Esophagus squamous epithelium (tissue), 5 donors: ENCODE measurements around the gene RAB1B. TPM values are rescaled to one million over a fixed set of nuclear protein-coding genes. Genes with fewer than 3 reads are reported as not detected.

Source experiments
- DNase-seq: peaks from one replicate; lab custom pipeline; 2025; lab: John Stamatoyannopoulos, UW
- H3K27ac ChIP-seq, 4 donors: fragments of 200-600 bp; sonication (generic); one replicate each; pipeline ENCODE4 v1.5.1; 2016 to 2019; ENCODE audit warnings: mild to moderate bottlenecking in 1 of 4
- H3K27me3 ChIP-seq, 4 donors: fragments of 200-600 bp; sonication (generic); 1 replicate in 3 of 4; 2 replicates in 1 of 4; pipeline versions ENCODE4 v1.5.1 to v1.6.0; 2017 to 2021; ENCODE audit warnings: antibody characterized with exemption in 1 of 4
- H3K36me3 ChIP-seq, 3 donors: fragments of 200-600 bp; sonication (generic); one replicate each; pipeline ENCODE4 v1.5.1; 2016 to 2019
- H3K4me1 ChIP-seq, 3 donors: fragments of 200-600 bp; sonication (generic); one replicate each; pipeline ENCODE4 v1.5.1; 2017 to 2019
- H3K4me3 ChIP-seq, 4 donors: fragments of 200-600 bp; sonication (generic); 1 replicate in 3 of 4; 2 replicates in 1 of 4; pipeline ENCODE4 v1.5.1; 2016 to 2019; ENCODE audit warnings: mild to moderate bottlenecking in 2 of 4, moderate library complexity in 1 of 4
- H3K9me3 ChIP-seq, 3 donors: fragments of 200-600 bp; sonication (generic); one replicate each; pipeline ENCODE4 v1.5.1; 2016 to 2019
- CTCF ChIP-seq, 6 experiments: fragments of 450-650 bp in 4 of 6; fragments of 200-600 bp in 2 of 6; sonication (generic) in 2 of 6; IDR thresholded peaks; one replicate each; pipeline ENCODE4 v1.5.1; 2016 to 2019; ENCODE audit warnings: antibody characterized with exemption in 6 of 6, mild to moderate bottlenecking in 4 of 6, moderate library complexity in 4 of 6
- POLR2A ChIP-seq, 4 donors: fragments of 450-650 bp; IDR thresholded peaks; one replicate each; pipeline ENCODE4 v1.6.1; 2017; ENCODE audit warnings: antibody characterized with exemption in 4 of 4, mild to moderate bottlenecking in 4 of 4, moderate library complexity in 3 of 4
- whole genome bisulfite sequencing, 2 donors: methylation state at CpG; one replicate each; pipeline ENCODE4 v1.1.5; 2018; 5-methylcytosine and 5-hydroxymethylcytosine counted together
- intact Hi-C: fragments of 100-400 bp; cut with DNase I; formaldehyde crosslinking; loops from one replicate; pipeline ENCODE4 v1.15.0; 2022
- total RNA-seq, 4 donors: library from RNA; depleted of rRNA; stranded (reverse); fragments of >200 nt; gene quantifications; one replicate each; pipeline ENCODE4 v1.1.0, GENCODE V29; 2016
- donor health status: DM: yes; HTN: yes; CAD: no.

The RAB1B gene
- total RNA-seq, 4 donors from 2014 or later, result 83.7 to 148 (median 110) TPM

- 90% methylated on average over 8 of the region's 8 CpGs for WGBS, 2 donors
- H3K27me3 ChIP-seq, result no peaks in the 10 kb centered on the region
- DNase-seq, result no peak
- TF ChIP-seq POLR2A (IDR thresholded peaks at IDR 0.05) (no peak), CTCF (IDR thresholded peaks at IDR 0.05) (no peak)
- intact Hi-C loops, result no loop called here
- peaks cover 9 to 33% (median 10%) of the 10 kb centered on the region in 3 donors for H3K4me1 ChIP-seq
- H3K36me3 ChIP-seq, result peaks cover 0 to 71% (median 11%) of the 10 kb centered on the region in 3 donors
- H3K4me3 ChIP-seq, result no peak overlapping the region
- H3K9me3 ChIP-seq, result no peaks in the 10 kb centered on the region
- no peak overlapping the region for H3K27ac ChIP-seq
Observed at GRCh38 chr11:66264383-66264782, 4.1 kb upstream of the RAB1B start.

GRCh38 chr11:66264914-66265313 is 3.5 kb upstream of the RAB1B start:
- intact Hi-C loops, result no loop called here
- Histone ChIP-seq H3K36me3 (peaks cover 0 to 65% (median 11%) of the 10 kb centered on the region in 3 donors), H3K4me1 (peaks cover 9 to 38% (median 15%) of the 10 kb centered on the region in 3 donors), H3K27me3 (no peaks in the 10 kb centered on the region), H3K4me3 (no peak overlapping the region), H3K27ac (no peak overlapping the region), H3K9me3 (no peaks in the 10 kb centered on the region)
- TF ChIP-seq CTCF (IDR thresholded peaks at IDR 0.05) (peak in 3 of 6 experiments; percentile 21 to 52 (median 23)), POLR2A (IDR thresholded peaks at IDR 0.05) (no peak)
- no peak for DNase-seq
- WGBS, 2 donors, result 63 to 86% methylated on average over 3 to 7 of the region's 12 CpGs

GRCh38 chr11:66265531-66266377 is 2.7 kb upstream of the RAB1B start:
- no peaks in the 10 kb centered on the region for H3K9me3 ChIP-seq
- TF ChIP-seq POLR2A (IDR thresholded peaks at IDR 0.05) (no peak), CTCF (IDR thresholded peaks at IDR 0.05) (no peak)
- H3K27me3 ChIP-seq, result no peaks in the 10 kb centered on the region
- intact Hi-C loops, result no loop called here
- no peak for DNase-seq
- H3K36me3 ChIP-seq, result peaks cover 3 to 63% (median 11%) of the 10 kb centered on the region in 3 donors
- H3K4me3 ChIP-seq, result no peak overlapping the region
- H3K4me1 ChIP-seq, result peaks cover 9 to 46% (median 17%) of the 10 kb centered on the region in 3 donors
- peak overlapping the region in 1 of 4 donors; percentile 98 for H3K27ac ChIP-seq
- whole genome bisulfite sequencing, 2 donors, result 100% methylated on average over 2 of the region's 26 CpGs; no CpG with 5 or more reads in 1 of the 2 donors

GRCh38 chr11:66266378-66267038 is 1.9 kb upstream of the RAB1B start:
- no peaks in the 10 kb centered on the region for H3K9me3 ChIP-seq
- peak overlapping the region in 3 of 4 donors; percentile 84 to 97 (median 95) for H3K4me3 ChIP-seq
- H3K27me3 ChIP-seq, result no peaks in the 10 kb centered on the region
- peaks cover 9 to 54% (median 17%) of the 10 kb centered on the region in 3 donors for H3K4me1 ChIP-seq
- intact Hi-C loops, result no loop called here
- TF ChIP-seq CTCF (IDR thresholded peaks at IDR 0.05), result no peak
- TF ChIP-seq POLR2A (IDR thresholded peaks at IDR 0.05), result no peak
- no peak for DNase-seq
- peaks cover 6 to 63% (median 11%) of the 10 kb centered on the region in 3 donors for H3K36me3 ChIP-seq
- 81% methylated on average over 14 of the region's 20 CpGs; no CpG with 5 or more reads in 1 of the 2 donors for WGBS, 2 donors
- H3K27ac ChIP-seq, result peak overlapping the region; percentile 89 to 99 (median 97)

GRCh38 chr11:66267039-66267378 is 1.4 kb upstream of the RAB1B start:
- Histone ChIP-seq H3K36me3 (peaks cover 6 to 63% (median 10%) of the 10 kb centered on the region in 3 donors), H3K4me3 (peak overlapping the region; percentile 84 to 97 (median 90)), H3K27me3 (no peaks in the 10 kb centered on the region), H3K9me3 (no peaks in the 10 kb centered on the region), H3K4me1 (peaks cover 9 to 59% (median 17%) of the 10 kb centered on the region in 3 donors), H3K27ac (peak overlapping the region; percentile 89 to 99 (median 97))
- WGBS, 2 donors, result 12 to 16% methylated on average over 11 to 12 of the region's 13 CpGs
- intact Hi-C loops, result no loop called here
- TF ChIP-seq POLR2A (IDR thresholded peaks at IDR 0.05) (no peak), CTCF (IDR thresholded peaks at IDR 0.05) (no peak)
- DNase-seq, result no peak
